A549 (cell line): Measurements from ENCODE around the gene CPS1.

Experiments
- MAX ChIP-seq: IDR thresholded peaks from 2 replicates; pipeline ENCODE4 v1.6.1; 2012
- POLR2A ChIP-seq: IDR thresholded peaks from 2 replicates; pipeline ENCODE4 v1.6.1; 2012; ENCODE audit warnings: mild to moderate bottlenecking, low read length
- REST ChIP-seq: fragments of 200-600 bp; sonication (generic); IDR thresholded peaks from 2 replicates; pipeline ENCODE4 v1.6.1; 2016; ENCODE audit warnings: antibody characterized with exemption, mild to moderate bottlenecking, moderate library complexity

GRCh38 chr2:210539035-210539434 lies 17.4 kb upstream of the CPS1 start:
- TF ChIP-seq POLR2A (no peak), MAX (no peak), REST (no peak)
